ENCODE data around the gene CCP110.

- TF ChIP-seq POLR2A (IDR thresholded peaks at IDR 0.05) (no peak), CTCF (IDR thresholded peaks at IDR 0.05) (no peak)
Observed at GRCh38 chr16:19524616-19525384, 1.1 kb downstream of the CCP110 start.

Data from suprapubic skin (tissue), 3 donors.